HCT116 (cell line): ENCODE results near the gene NUBPL. TPM values are rescaled to one million over a fixed set of nuclear protein-coding genes. Genes with fewer than 3 reads are reported as not detected.

Experiments
- ATAC-seq: fragments of 200-7000 bp; cut with Tn5 transposase; 2 replicates; pipeline ENCODE4 v1.9.1; 2020; ENCODE audit warnings: mild to moderate bottlenecking, moderate library complexity
- BruUV-seq: library from RNA; stranded (reverse); fragments of 400-500 nt; replicated peaks from 2 replicates; lab custom pipeline; 2021; lab: Mats Ljungman, UMichigan
- CTCF ChIA-PET: fragments of 300-600 bp; sonication (Branson Sonifier 250); formaldehyde crosslinking; loops from one replicate; lab custom pipeline; 2021; ENCODE audit warnings: antibody characterized with exemption; lab: Charles Lee
- POLR2A ChIA-PET: fragments of 300-600, 350-600 bp; sonication (Branson Sonifier 250); formaldehyde crosslinking; loops from one replicate; lab custom pipeline; 2021; ENCODE audit warnings: antibody characterized with exemption; lab: Charles Lee
- RAD21 ChIA-PET, 2 experiments: fragments of 300-600 bp; sonication (Branson Sonifier 250); formaldehyde crosslinking; loops; one replicate each; lab custom pipeline; 2023; ENCODE audit warnings: low total read pairs in 2 of 2; ENCODE audit not compliant: uncharacterized antibody in 2 of 2, unreplicated experiment in 2 of 2, low non-redundant PET in 1 of 2; lab: Charles Lee
- DNase-seq: peaks from one replicate; pipeline ENCODE4 v3.0.0-alpha.2; 2010; ENCODE audit warnings: low read depth, low spot score
- H2AFZ ChIP-seq: fragments of 200-600 bp; shearing (Covaris generic), sonication (generic); 2 replicates; pipeline ENCODE4 v1.6.1; 2017; ENCODE audit warnings: low read depth, mixed run types, mixed read lengths, antibody characterized with exemption, low read length; ENCODE audit not compliant: poor library complexity, severe bottlenecking
- H3K27ac ChIP-seq: 2 replicates; pipeline ENCODE4 v1.5.1; 2012; ENCODE audit warnings: low read depth, low read length
- H3K27me3 ChIP-seq: fragments of 200-600 bp; sonication (generic); 2 replicates; pipeline ENCODE4 v1.6.1; 2016; ENCODE audit warnings: mixed run types, low read length, mixed read lengths; ENCODE audit not compliant: insufficient read depth
- H3K36me3 ChIP-seq, 2 experiments: fragments of 200-500 bp in 1 of 2; fragments of 200-600 bp in 1 of 2; sonication (Bioruptor generic) in 1 of 2; sonication (generic) in 1 of 2; 2 replicates each; pipeline versions ENCODE4 v1.5.1 to v1.6.1; 2014 to 2016; ENCODE audit warnings: low read length in 2 of 2, inconsistent platforms in 1 of 2, mixed read lengths in 1 of 2, mixed run types in 1 of 2; ENCODE audit not compliant: insufficient read depth in 2 of 2, control insufficient read depth in 1 of 2
- H3K4me1 ChIP-seq, 2 experiments: fragments of 200-600 bp in 1 of 2; sonication (generic) in 1 of 2; 2 replicates each; pipeline versions ENCODE4 v1.5.1 to v1.6.1; 2012 to 2017; ENCODE audit warnings: low read length in 2 of 2, inconsistent platforms in 1 of 2, mild to moderate bottlenecking in 1 of 2, mixed read lengths in 1 of 2, mixed run types in 1 of 2, moderate library complexity in 1 of 2; ENCODE audit not compliant: insufficient read depth in 2 of 2, control insufficient read depth in 1 of 2
- H3K4me2 ChIP-seq: fragments of 200-600 bp; sonication (generic); 2 replicates; pipeline ENCODE4 v1.6.1; 2017; ENCODE audit warnings: mixed run types, low read length, mixed read lengths
- H3K4me3 ChIP-seq, 2 experiments: fragments of 200-600 bp in 1 of 2; sonication (generic) in 1 of 2; replicated peaks in 1 of 2; 2 replicates each; pipeline ENCODE4 v1.5.1; 2011 to 2016; ENCODE audit warnings: low read length in 2 of 2, control low read depth in 1 of 2, low read depth in 1 of 2, mild to moderate bottlenecking in 1 of 2, mixed read lengths in 1 of 2, mixed run types in 1 of 2
- H3K79me2 ChIP-seq: fragments of 200-600 bp; sonication (generic); 2 replicates; pipeline ENCODE4 v1.6.1; 2017; ENCODE audit warnings: mild to moderate bottlenecking, mixed run types, low read length, moderate library complexity, mixed read lengths; ENCODE audit not compliant: insufficient read depth
- H3K9ac ChIP-seq: fragments of 200-600 bp; sonication (generic); 2 replicates; pipeline ENCODE4 v1.6.1; 2016; ENCODE audit warnings: low read length, mixed read lengths
- H3K9me2 ChIP-seq: fragments of 200-600 bp; sonication (generic), shearing (Covaris generic); 2 replicates; pipeline ENCODE4 v1.6.1; 2017; ENCODE audit warnings: mixed run types, mild to moderate bottlenecking, moderate library complexity; ENCODE audit not compliant: insufficient read depth
- H3K9me3 ChIP-seq, 2 experiments: fragments of 200-500 bp in 1 of 2; fragments of 200-600 bp in 1 of 2; sonication (Bioruptor generic) in 1 of 2; sonication (generic) in 1 of 2; 2 replicates each; pipeline ENCODE4 v1.6.1; 2014 to 2017; ENCODE audit warnings: low read length in 2 of 2, mixed read lengths in 2 of 2, inconsistent platforms in 1 of 2, low read depth in 1 of 2, mild to moderate bottlenecking in 1 of 2, mixed run types in 1 of 2, moderate library complexity in 1 of 2; ENCODE audit not compliant: control insufficient read depth in 1 of 2, insufficient read depth in 1 of 2
- H4K20me1 ChIP-seq: fragments of 200-600 bp; sonication (generic), shearing (Covaris generic); 2 replicates; pipeline ENCODE4 v1.6.1; 2017; ENCODE audit warnings: mixed run types, mild to moderate bottlenecking, moderate library complexity; ENCODE audit not compliant: insufficient read depth
- CEBPB ChIP-seq: IDR thresholded peaks from 2 replicates; pipeline ENCODE4 v1.6.1; 2012; ENCODE audit warnings: low read depth
- EZH2 ChIP-seq: fragments of 200-600 bp; sonication (generic); IDR thresholded peaks from 2 replicates; pipeline ENCODE4 v1.6.1; 2017; ENCODE audit warnings: antibody characterized with exemption, mixed run types
- JUND ChIP-seq: IDR thresholded peaks from 2 replicates; pipeline ENCODE4 v1.6.1; 2012
- MAX ChIP-seq: IDR thresholded peaks from 2 replicates; pipeline ENCODE4 v1.6.1; 2012
- POLR2A ChIP-seq: IDR thresholded peaks from 2 replicates; pipeline ENCODE4 v1.7.0; 2011; ENCODE audit warnings: borderline replicate concordance; ENCODE audit not compliant: insufficient read depth, insufficient read length; ENCODE audit errors: extremely low read depth
- REST ChIP-seq: IDR thresholded peaks from 2 replicates; pipeline ENCODE4 v1.6.1; 2012; ENCODE audit warnings: low read depth
- ZFX ChIP-seq: fragments of 450-650 bp; IDR thresholded peaks from 2 replicates; pipeline ENCODE4 v1.6.1; 2017
- ZNF274 ChIP-seq: fragments of 200-500 bp; sonication (Bioruptor generic); IDR thresholded peaks from 2 replicates; pipeline ENCODE4 v1.6.1; 2014; ENCODE audit warnings: mild to moderate bottlenecking, low read depth, low read length, inconsistent platforms
- intact Hi-C: fragments of 100-400 bp; cut with micrococcal nuclease; formaldehyde crosslinking; loops from 2 replicates; pipeline ENCODE4 v1.10.0; 2022
- total RNA-seq: library from RNA; stranded (reverse); gene quantifications from one replicate; pipeline ENCODE4 v1.2.1, GENCODE V29; 2021; ENCODE audit not compliant: unreplicated experiment

Gene NUBPL
- total RNA-seq, 1 experiment from 2014 or later: 11.3 TPM

DNA sequence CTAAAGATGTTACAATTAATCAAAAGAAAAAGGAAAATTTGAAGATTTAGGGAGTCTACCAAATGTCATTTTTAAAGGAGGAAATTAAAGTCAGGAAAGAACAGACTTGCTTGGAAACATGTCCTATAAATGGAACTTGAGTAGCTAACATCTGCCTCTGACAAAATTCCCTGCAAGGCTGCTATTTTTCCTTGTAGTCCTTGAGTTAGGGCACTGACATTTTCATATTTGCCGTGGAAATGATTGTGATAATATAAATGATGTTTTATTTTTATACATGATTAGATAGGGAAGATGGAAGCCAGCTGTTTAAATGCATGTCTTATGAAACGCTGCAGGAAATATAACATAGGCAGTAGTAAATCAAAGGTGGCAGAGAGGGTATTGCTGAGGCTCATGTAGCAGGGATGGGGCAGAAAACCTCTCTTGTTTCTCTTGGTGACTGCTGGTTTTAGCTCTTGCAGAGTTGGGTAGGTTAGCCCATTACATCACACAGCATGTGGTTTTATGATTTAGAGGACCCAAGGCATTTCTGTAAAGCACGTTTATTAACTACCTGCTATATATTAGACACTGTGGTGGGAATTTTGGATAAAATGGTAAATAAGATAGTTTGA, 21.7 kb downstream of the NUBPL start:
- BruUV-seq: no TSS peak

More for the DNA sequence above, 21.7 kb downstream of the NUBPL start:
- ATAC-seq (no peak), DNase-seq (no peak)
- Histone ChIP-seq H3K4me1 (no peaks in the 10 kb centered on the region), H3K27ac (no peak overlapping the region), H3K4me2 (no peak overlapping the region), H3K36me3 (no peaks in the 10 kb centered on the region), H2AFZ (no peak overlapping the region), H3K9me2 (no peaks in the 10 kb centered on the region), H3K9ac (no peak overlapping the region), H3K4me3 (no peak overlapping the region), H3K79me2 (no peaks in the 10 kb centered on the region), H3K27me3 (no peaks in the 10 kb centered on the region), H3K9me3 (no peaks in the 10 kb centered on the region), H4K20me1 (no peaks in the 10 kb centered on the region)
- CTCF ChIA-PET: interaction anchor here (0.7 kb wide), 1 partner anchor 9 kb away, joined by 3 read pairs; no protein-coding TSS in a partner anchor
- POLR2A ChIA-PET: no interaction called here
- intact Hi-C loops: no loop called here
- RAD21 ChIA-PET: no interaction called here
- TF ChIP-seq EZH2: no peak
- no peak for TF ChIP-seq ZFX
- no peak for TF ChIP-seq CEBPB
- no peak for TF ChIP-seq ZNF274
- no peak for TF ChIP-seq JUND
- no peak for TF ChIP-seq REST
- no peak for TF ChIP-seq POLR2A
- no peak for TF ChIP-seq MAX
